Activated naive CD8-positive, alpha-beta T cell treated with anti-CD3 and anti-CD28 coated beads, Interleukin-2, amount 10 ng/mL, durations not matched to agents 7 days and 5 days (primary cell): ENCODE results near the gene NACC2. TPM values are rescaled to one million over a fixed set of nuclear protein-coding genes. Genes with fewer than 3 reads are reported as not detected.
A peak's percentile ranks its signal among the peaks of the same experiment; 100 is the strongest.

Experiments used
- ATAC-seq: fragments of 150-1000 bp; cut with Tn5 transposase; one replicate; pipeline ENCODE4 v1.10.0; 2021; ENCODE audit warnings: low read depth, moderate library complexity
- POLR2A ChIA-PET: fragments of 350-600 bp; sonication (Branson Sonifier 250); formaldehyde crosslinking; loops from one replicate; lab custom pipeline; 2021; ENCODE audit warnings: antibody characterized with exemption; lab: Charles Lee
- DNase-seq: peaks from one replicate; pipeline ENCODE4 v3.0.0; 2021
- H3K27ac Mint-ChIP-seq: one replicate; pipeline ENCODE4 v1.8.0; 2022; ENCODE audit warnings: mild to moderate bottlenecking, mixed read lengths
- H3K27me3 Mint-ChIP-seq: one replicate; pipeline ENCODE4 v1.8.0; 2022; ENCODE audit warnings: mild to moderate bottlenecking, moderate library complexity, mixed read lengths
- H3K36me3 Mint-ChIP-seq: one replicate; pipeline ENCODE4 v1.8.0; 2021; ENCODE audit warnings: mild to moderate bottlenecking, mixed read lengths
- H3K4me1 Mint-ChIP-seq: one replicate; pipeline ENCODE4 v1.8.0; 2021; ENCODE audit warnings: mixed read lengths
- H3K4me3 Mint-ChIP-seq: one replicate; pipeline ENCODE4 v1.8.0; 2022; ENCODE audit warnings: mild to moderate bottlenecking, moderate library complexity, mixed read lengths
- H3K9me3 Mint-ChIP-seq: one replicate; pipeline ENCODE4 v1.8.0; 2021; ENCODE audit warnings: mixed read lengths
- total RNA-seq, 2 experiments: library from RNA; stranded (reverse); gene quantifications; one replicate each; pipeline ENCODE4 v1.2.3, GENCODE V29; 2021

Gene NACC2
- total RNA-seq, 2 experiments from 2014 or later = 10.5 to 11.2 TPM

- peaks cover 23% of the 10 kb centered on the region for H3K4me1 Mint-ChIP-seq
- POLR2A ChIA-PET = interaction anchor here (0.5 to 1.9 kb wide), 4 partner anchors 9 to 158 kb away, joined by 3 to 5 read pairs (median 5); partner anchors contain the start of gene CAMSAP1
- no peaks in the 10 kb centered on the region for H3K9me3 Mint-ChIP-seq
- DNase-seq (peak; percentile 97), ATAC-seq (peak; percentile 88)
- H3K36me3 Mint-ChIP-seq = no peaks in the 10 kb centered on the region
- peak within 1 kb of the TSS; percentile 87 for H3K4me3 Mint-ChIP-seq
- H3K27me3 Mint-ChIP-seq = peaks cover 8% of the 10 kb centered on the region
- H3K27ac Mint-ChIP-seq = peak within 1 kb of the TSS; percentile 73
Observed at GRCh38 chr9:135961277-135961715, 133.8 kb downstream of the NACC2 start, which contains the start of gene UBAC1. TSS of gene UBAC1 (minus strand) at chr9:135961373. CDS start at chr9:135961162, 211 bp downstream.

- H3K27ac Mint-ChIP-seq = peak overlapping the region; percentile 70
- peaks cover 8% of the 10 kb centered on the region for H3K27me3 Mint-ChIP-seq
- H3K36me3 Mint-ChIP-seq = no peaks in the 10 kb centered on the region
- H3K4me3 Mint-ChIP-seq = peak overlapping the region; percentile 87
- no peaks in the 10 kb centered on the region for H3K9me3 Mint-ChIP-seq
- peak; percentile 6 for ATAC-seq
- POLR2A ChIA-PET = interaction anchor here (0.8 to 1.9 kb wide), 4 partner anchors 9 to 159 kb away, joined by 3 to 5 read pairs (median 4); no protein-coding TSS in a partner anchor
- peak; percentile 58 for DNase-seq
- peaks cover 25% of the 10 kb centered on the region for H3K4me1 Mint-ChIP-seq
Observed at GRCh38 chr9:135960411-135961276, 134.4 kb downstream of the NACC2 start.

GRCh38 chr9:135959814-135960213 is 135.3 kb downstream of the NACC2 start:
- no peaks in the 10 kb centered on the region for H3K36me3 Mint-ChIP-seq
- no peak overlapping the region for H3K27ac Mint-ChIP-seq
- ATAC-seq (no peak), DNase-seq (no peak)
- H3K27me3 Mint-ChIP-seq = peaks cover 8% of the 10 kb centered on the region
- peak overlapping the region; percentile 87 for H3K4me3 Mint-ChIP-seq
- H3K9me3 Mint-ChIP-seq = no peaks in the 10 kb centered on the region
- peaks cover 25% of the 10 kb centered on the region for H3K4me1 Mint-ChIP-seq
- POLR2A ChIA-PET = interaction anchor here (1.0 to 1.9 kb wide), 2 partner anchors 72 to 160 kb away, joined by 3 to 5 read pairs; no protein-coding TSS in a partner anchor

GRCh38 chr9:135958485-135958884 is 136.6 kb downstream of the NACC2 start:
- Mint-ChIP-seq H3K27ac (no peak overlapping the region), H3K4me1 (peaks cover 25% of the 10 kb centered on the region), H3K27me3 (peaks cover 8% of the 10 kb centered on the region), H3K4me3 (no peak overlapping the region), H3K9me3 (no peaks in the 10 kb centered on the region), H3K36me3 (peaks cover 3% of the 10 kb centered on the region)
- no peak for ATAC-seq
- POLR2A ChIA-PET = interaction anchor here (1.0 kb wide), 1 partner anchor 132 kb away, joined by 5 read pairs; no protein-coding TSS in a partner anchor
- no peak for DNase-seq

- peaks cover 21% of the 10 kb centered on the region for H3K4me1 Mint-ChIP-seq
- H3K36me3 Mint-ChIP-seq = peaks cover 3% of the 10 kb centered on the region
- no peak overlapping the region for H3K27ac Mint-ChIP-seq
- peaks cover 4% of the 10 kb centered on the region for H3K27me3 Mint-ChIP-seq
- ATAC-seq (no peak), DNase-seq (no peak)
- H3K4me3 Mint-ChIP-seq = no peak overlapping the region
- no peaks in the 10 kb centered on the region for H3K9me3 Mint-ChIP-seq
- POLR2A ChIA-PET = no interaction called here
Observed at GRCh38 chr9:135957431-135957830, 137.7 kb downstream of the NACC2 start.

- Mint-ChIP-seq H3K27ac (no peak overlapping the region), H3K4me1 (peaks cover 14% of the 10 kb centered on the region)
- POLR2A ChIA-PET = no interaction called here
Observed at GRCh38 chr9:135956802-135957174, 138.3 kb downstream of the NACC2 start.

More at GRCh38 chr9:135956802-135957174, 138.3 kb downstream of the NACC2 start:
- DNase-seq (no peak), ATAC-seq (no peak)
- no peak overlapping the region for H3K4me3 Mint-ChIP-seq
- no peaks in the 10 kb centered on the region for H3K27me3 Mint-ChIP-seq
- H3K9me3 Mint-ChIP-seq = no peaks in the 10 kb centered on the region
- H3K36me3 Mint-ChIP-seq = peaks cover 6% of the 10 kb centered on the region

Other genes starting within 250 kb of the NACC2 start
- 10 to 100 TPM; 32.5 to 35.4 TPM for gene CAMSAP1, start 187.7 kb downstream of the NACC2 start, total RNA-seq
- 10 to 100 TPM; 30.5 to 31.0 TPM for gene UBAC1, start 133.9 kb downstream of the NACC2 start, total RNA-seq
- 10 to 100 TPM; 45.3 to 45.9 TPM for gene TMEM250, start 23.6 kb upstream of the NACC2 start, total RNA-seq
- gene LHX3, start 109.8 kb upstream of the NACC2 start, total RNA-seq = not detected
- gene QSOX2, start 150.5 kb upstream of the NACC2 start, total RNA-seq = 10 to 100 TPM; 12.4 to 12.8 TPM
- not detected for gene CCDC187, start 208.8 kb upstream of the NACC2 start, total RNA-seq
- gene GPSM1, start 232.2 kb upstream of the NACC2 start, total RNA-seq = 1 to 10 TPM; 5.0 to 6.0 TPM